ENCODE measurements around the gene NAV1.
"Not testable (repeated sequence)": the region's sequence is repeated elsewhere in the genome, so short reads cannot be mapped to it uniquely, and the experiment has no call there.

Gene NAV1

DNA sequence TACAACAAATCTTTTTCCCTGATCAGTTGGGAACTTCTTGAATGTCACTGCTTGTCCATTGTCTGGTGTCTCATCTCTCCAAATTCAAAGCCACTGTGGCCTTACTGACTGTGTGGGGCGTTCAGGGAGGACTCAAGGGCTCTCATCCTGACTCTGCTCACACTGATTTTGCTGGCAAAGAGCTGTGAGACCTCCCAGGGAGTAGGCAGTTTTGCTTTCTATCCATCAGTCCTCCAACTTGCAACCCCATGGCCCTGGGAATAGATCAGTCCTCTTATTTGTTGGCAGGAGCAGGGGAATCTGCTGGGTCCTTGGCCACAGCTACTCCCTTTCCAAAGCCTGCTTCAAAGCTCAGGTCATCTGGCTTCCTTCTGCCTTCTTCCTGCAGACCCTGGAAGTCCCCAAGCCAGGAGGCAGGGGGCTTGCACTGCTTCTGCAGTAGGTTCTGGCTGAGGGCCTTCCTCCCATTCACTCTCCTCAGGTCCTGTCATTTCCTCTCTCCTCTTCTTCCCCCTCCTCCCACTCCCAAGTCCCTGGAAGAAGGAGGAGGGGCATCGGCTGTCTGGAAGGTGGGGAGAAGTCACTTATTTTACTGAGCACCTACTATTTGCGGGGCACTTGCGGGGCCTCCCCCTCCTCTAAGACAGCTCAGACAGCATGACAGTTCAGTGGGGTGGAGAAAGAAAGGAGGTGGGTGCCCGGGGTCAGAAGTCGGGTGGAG is 876 bp upstream of the NAV1 start:
- Histone ChIP-seq H3K4me3 (ENCODE audit: extremely low read depth, insufficient read depth, low read length, poor library complexity, severe bottlenecking) (peak overlapping the region; percentile 80), H3K27ac (ENCODE audit: low read depth, low read length, severe bottlenecking) (peak overlapping the region; percentile 87), H3K9me3 (ENCODE audit: control insufficient read depth, low read length) (no peaks in the 10 kb centered on the region), H3K36me3 (ENCODE audit: control insufficient read depth, insufficient read depth, low read length) (peaks cover 3% of the 10 kb centered on the region), H3K4me1 (ENCODE audit: control insufficient read depth, insufficient read depth, low read length, poor library complexity, severe bottlenecking) (peaks cover 73% of the 10 kb centered on the region)
- WGBS, 2 experiments (ENCODE audit: insufficient coverage in 2 of 2), result 40 to 83% methylated on average over 1 to 3 of the region's 6 CpGs

DNA sequence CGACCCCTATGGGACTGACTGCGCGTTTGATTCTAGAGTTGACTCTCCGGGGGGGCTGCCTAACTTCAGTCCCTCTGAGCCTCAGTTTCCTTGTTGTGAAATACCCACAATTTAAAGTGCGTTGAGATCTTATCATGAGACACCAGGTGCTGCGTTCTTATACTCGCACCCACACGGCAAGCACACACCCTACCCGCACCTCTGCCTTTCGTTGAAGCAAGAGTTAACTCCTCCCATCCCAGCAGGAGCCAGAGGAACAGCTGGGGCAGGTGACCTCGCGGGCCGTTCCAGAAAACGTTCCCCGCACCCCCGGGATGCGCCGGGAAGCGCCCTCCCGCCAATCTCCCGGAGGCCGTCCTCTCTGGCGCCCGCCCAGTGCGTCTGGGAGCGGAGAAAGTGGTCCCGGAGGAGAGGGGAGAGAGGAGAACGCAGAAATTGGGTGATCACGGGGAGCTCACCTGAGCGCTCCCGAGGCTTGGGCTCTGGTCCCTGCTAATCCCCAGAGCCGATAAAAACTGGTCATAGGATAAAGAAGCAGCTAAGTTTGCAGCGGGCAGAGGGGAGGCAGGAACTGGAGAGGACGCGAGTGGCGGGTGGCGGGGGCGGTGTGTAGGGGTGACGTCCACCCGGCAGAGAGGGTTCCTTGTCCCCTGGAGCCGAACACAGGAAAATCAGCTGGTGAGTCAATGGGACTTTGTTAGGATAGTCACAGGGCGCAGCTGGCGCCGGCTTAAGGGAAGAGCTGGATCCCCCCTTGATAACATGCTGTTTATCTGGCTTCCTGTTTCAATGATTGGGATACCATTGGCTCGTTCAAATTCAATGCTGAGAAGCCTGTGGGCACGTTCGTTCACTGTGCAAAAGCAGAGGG is 869 bp downstream of the NAV1 start:
- WGBS, 2 experiments (ENCODE audit: insufficient coverage in 2 of 2), result 1% methylated on average over 36 to 44 of the region's 47 CpGs
- Histone ChIP-seq H3K27ac (ENCODE audit: low read depth, low read length, severe bottlenecking) (peak overlapping the region; percentile 87), H3K4me1 (ENCODE audit: control insufficient read depth, insufficient read depth, low read length, poor library complexity, severe bottlenecking) (peaks cover 62% of the 10 kb centered on the region), H3K9me3 (ENCODE audit: control insufficient read depth, low read length) (no peaks in the 10 kb centered on the region), H3K4me3 (ENCODE audit: extremely low read depth, insufficient read depth, low read length, poor library complexity, severe bottlenecking) (peak overlapping the region; percentile 80), H3K36me3 (ENCODE audit: control insufficient read depth, insufficient read depth, low read length) (peaks cover 3% of the 10 kb centered on the region)

DNA sequence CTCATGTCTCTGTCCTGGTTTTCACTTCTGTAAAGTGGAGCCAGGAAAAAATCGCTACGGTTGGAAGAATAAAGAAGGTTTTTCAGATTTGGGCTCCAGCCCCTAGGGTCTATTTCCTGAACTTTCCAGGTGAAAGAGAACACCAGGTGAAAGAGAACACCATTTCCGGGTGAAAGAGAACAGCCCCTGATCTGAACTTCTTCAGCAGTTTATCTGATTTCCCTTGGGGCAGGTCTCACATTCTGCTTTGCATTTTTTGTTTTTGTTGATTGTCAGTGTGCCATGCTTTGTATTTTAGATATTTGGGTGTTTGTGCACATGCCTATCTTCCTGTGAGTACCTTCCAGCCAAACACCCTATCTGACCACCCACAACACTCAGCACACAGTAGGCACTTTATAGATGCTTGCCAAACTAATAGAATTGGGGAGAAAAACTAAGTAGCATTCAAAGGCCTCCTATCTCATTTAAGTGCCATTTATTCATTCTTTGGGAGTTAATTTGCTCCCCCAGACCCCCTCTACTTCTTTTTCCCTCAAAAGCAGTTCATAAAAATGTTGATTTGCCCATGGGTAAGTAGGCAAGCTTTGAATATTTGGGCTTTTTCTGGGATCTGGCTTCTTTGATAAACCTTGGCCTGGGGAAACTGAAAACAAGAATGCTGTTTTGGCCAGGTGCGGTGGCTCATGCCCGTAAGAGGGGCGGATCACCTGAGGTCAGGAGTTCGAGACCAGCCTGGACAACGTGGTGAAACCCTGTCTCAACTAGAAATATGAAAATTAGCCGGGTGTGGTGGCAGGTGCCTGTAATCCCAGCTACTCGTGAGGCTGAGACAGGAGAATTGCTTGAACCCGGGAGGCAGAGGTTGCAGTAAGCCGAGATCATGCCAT is 2.2 kb downstream of the NAV1 start:
- H3K4me3 ChIP-seq (ENCODE audit: extremely low read depth, insufficient read depth, low read length, poor library complexity, severe bottlenecking), result peak overlapping the region; percentile 80
- WGBS, 2 experiments (ENCODE audit: insufficient coverage in 2 of 2), result 79 to 80% methylated on average over 12 of the region's 12 CpGs

DNA sequence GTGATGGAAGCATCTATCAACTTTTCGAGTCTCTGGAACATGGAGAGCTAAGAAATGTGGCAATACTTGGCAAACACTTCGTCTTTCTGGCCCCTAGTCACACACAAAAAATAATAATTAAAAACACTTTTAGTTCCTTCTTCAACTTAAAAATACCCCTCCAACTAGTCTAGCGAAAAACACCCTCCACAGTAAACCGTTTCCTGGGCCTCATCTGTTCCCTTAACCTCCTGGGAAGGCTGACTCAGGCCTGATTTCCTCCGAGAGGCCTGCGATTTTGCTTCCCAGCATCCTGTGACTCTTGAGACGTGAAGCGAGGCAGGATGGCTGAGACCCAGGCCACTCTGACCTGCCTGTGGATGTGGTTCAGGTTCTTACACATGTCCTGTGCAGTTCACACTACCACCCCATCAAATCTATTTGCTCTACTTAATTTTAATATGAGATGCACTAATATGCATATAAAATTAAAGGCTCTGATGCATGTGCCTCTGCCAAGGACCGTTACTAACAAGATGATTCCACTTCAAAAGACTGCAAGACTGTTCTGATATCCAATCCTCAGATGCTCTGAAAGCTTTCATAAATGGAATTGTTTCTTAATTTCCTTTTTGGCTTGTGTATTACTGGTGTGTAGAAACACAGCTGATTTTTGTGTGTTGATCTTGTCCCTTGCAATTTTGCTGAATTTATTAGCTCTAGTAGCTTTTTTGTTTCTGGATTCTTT is 3.5 kb downstream of the NAV1 start:
- Histone ChIP-seq H3K4me1 (ENCODE audit: control insufficient read depth, insufficient read depth, low read length, poor library complexity, severe bottlenecking) (peaks cover 42% of the 10 kb centered on the region), H3K4me3 (ENCODE audit: extremely low read depth, insufficient read depth, low read length, poor library complexity, severe bottlenecking) (no peak overlapping the region), H3K27ac (ENCODE audit: low read depth, low read length, severe bottlenecking) (peak overlapping the region; percentile 63), H3K9me3 (ENCODE audit: control insufficient read depth, low read length) (no peaks in the 10 kb centered on the region), H3K36me3 (ENCODE audit: control insufficient read depth, insufficient read depth, low read length) (peaks cover 3% of the 10 kb centered on the region)
- WGBS, 2 experiments (ENCODE audit: insufficient coverage in 2 of 2), result 83 to 85% methylated on average over 5 to 6 of the region's 9 CpGs

More for the DNA sequence above, 2.2 kb downstream of the NAV1 start:
- Histone ChIP-seq H3K27ac (ENCODE audit: low read depth, low read length, severe bottlenecking) (peak overlapping the region; percentile 87), H3K9me3 (ENCODE audit: control insufficient read depth, low read length) (no peaks in the 10 kb centered on the region), H3K36me3 (ENCODE audit: control insufficient read depth, insufficient read depth, low read length) (peaks cover 3% of the 10 kb centered on the region), H3K4me1 (ENCODE audit: control insufficient read depth, insufficient read depth, low read length, poor library complexity, severe bottlenecking) (peaks cover 55% of the 10 kb centered on the region)

DNA sequence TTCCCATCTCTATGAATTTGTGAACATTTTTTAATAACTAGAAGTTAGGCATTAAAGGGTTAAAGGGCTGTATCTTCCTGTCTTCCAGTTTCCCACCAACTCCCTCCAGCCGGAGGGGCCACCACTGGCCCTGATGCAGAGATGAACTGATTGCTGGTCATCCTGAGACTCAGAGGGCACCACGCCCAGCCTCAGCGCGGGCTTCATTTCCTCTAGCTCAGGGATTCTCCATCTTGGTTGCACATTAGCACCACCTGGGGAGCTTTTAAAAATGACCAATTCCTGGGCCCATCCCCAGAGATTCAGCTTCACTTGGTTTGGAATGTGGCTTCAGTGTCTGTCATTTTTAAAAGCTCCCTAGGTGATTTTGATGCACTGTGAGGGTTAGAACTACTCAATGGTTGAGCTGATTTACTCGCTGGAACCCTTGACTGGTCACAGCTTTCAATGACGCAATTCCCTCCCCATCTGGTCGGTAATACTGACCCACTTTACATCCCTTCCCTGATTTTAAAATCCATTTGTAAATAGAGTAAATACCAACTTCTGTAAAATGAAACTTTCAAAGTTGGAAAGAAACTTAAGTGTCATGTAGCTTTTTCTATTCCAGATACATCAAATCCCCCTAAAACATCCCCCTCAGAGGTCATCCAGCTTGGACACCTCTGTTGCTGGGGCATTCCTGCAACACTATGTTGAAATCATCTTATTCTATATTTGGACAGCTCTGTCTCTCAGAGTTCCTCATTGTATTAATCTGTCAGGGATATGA is 5.1 kb downstream of the NAV1 start:
- Histone ChIP-seq H3K36me3 (ENCODE audit: control insufficient read depth, insufficient read depth, low read length) (peaks cover 3% of the 10 kb centered on the region), H3K4me3 (ENCODE audit: extremely low read depth, insufficient read depth, low read length, poor library complexity, severe bottlenecking) (no peak overlapping the region), H3K4me1 (ENCODE audit: control insufficient read depth, insufficient read depth, low read length, poor library complexity, severe bottlenecking) (peaks cover 34% of the 10 kb centered on the region), H3K27ac (ENCODE audit: low read depth, low read length, severe bottlenecking) (no peak overlapping the region), H3K9me3 (ENCODE audit: control insufficient read depth, low read length) (no peaks in the 10 kb centered on the region)
- 68 to 85% methylated on average over 3 to 5 of the region's 7 CpGs for WGBS, 2 experiments (ENCODE audit: insufficient coverage in 2 of 2)

DNA sequence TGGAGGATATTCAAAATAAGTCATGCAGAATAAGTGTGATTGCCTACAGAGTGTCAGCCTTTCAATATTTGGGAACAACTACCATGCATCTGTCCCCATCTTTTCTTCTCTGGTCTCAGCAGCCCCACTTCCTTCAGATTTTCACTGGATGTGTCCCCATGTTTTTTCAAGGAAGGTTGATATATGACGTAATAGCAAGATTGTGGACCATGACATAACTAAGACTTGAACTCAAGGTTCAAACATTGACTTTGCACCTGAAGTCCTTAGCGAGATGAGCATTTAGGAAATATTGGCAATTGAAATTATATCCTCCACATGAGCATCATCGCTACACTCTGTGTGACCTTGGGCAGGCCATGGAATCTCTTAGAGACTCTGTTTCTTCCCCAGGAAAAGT is 5.8 kb downstream of the NAV1 start:
- peaks cover 3% of the 10 kb centered on the region for H3K36me3 ChIP-seq (ENCODE audit: control insufficient read depth, insufficient read depth, low read length)
- H3K9me3 ChIP-seq (ENCODE audit: control insufficient read depth, low read length), result no peaks in the 10 kb centered on the region
- peaks cover 34% of the 10 kb centered on the region for H3K4me1 ChIP-seq (ENCODE audit: control insufficient read depth, insufficient read depth, low read length, poor library complexity, severe bottlenecking)
- H3K4me3 ChIP-seq (ENCODE audit: extremely low read depth, insufficient read depth, low read length, poor library complexity, severe bottlenecking), result no peak overlapping the region
- H3K27ac ChIP-seq (ENCODE audit: low read depth, low read length, severe bottlenecking), result no peak overlapping the region
- 80 to 97% methylated on average over 1 to 3 of the region's 3 CpGs for WGBS, 2 experiments (ENCODE audit: insufficient coverage in 2 of 2)

DNA sequence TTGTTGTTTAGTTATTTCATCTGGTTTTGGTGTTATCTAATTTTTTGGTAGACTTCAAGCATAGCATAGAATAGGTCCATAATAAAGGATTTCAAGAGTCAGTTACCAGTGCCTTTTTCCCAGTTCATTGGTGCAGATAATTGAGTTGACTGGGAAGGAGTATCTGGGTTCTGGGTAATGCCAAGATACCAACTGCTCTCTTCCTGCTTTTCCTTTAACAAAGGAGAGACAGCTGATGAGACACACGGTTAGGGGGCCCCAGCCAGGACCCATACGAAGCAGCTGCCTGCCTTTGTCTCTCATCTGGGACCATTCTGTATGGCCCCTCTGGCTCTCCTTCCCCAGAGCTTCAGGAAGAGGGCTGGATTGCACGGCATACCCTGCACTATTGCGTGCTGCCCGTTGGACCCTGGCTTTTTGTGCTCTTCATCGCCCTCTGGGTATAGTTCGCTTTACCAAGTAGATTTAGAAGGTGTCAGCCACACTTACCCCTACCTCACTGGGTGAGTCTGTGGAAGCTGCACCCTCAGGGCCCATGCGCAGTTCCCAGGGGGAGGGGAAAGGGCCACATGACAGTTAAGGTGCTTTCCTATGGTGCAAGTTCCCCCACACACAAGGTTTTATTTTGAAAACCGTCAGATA is 7.0 kb downstream of the NAV1 start:
- no peak overlapping the region for H3K27ac ChIP-seq (ENCODE audit: low read depth, low read length, severe bottlenecking)
- H3K4me3 ChIP-seq (ENCODE audit: extremely low read depth, insufficient read depth, low read length, poor library complexity, severe bottlenecking), result no peak overlapping the region
- H3K36me3 ChIP-seq (ENCODE audit: control insufficient read depth, insufficient read depth, low read length), result peaks cover 8% of the 10 kb centered on the region
- H3K4me1 ChIP-seq (ENCODE audit: control insufficient read depth, insufficient read depth, low read length, poor library complexity, severe bottlenecking), result peaks cover 33% of the 10 kb centered on the region
- H3K9me3 ChIP-seq (ENCODE audit: control insufficient read depth, low read length), result no peaks in the 10 kb centered on the region
- 11 to 32% methylated on average over 4 to 7 of the region's 9 CpGs for WGBS, 2 experiments (ENCODE audit: insufficient coverage in 2 of 2)

DNA sequence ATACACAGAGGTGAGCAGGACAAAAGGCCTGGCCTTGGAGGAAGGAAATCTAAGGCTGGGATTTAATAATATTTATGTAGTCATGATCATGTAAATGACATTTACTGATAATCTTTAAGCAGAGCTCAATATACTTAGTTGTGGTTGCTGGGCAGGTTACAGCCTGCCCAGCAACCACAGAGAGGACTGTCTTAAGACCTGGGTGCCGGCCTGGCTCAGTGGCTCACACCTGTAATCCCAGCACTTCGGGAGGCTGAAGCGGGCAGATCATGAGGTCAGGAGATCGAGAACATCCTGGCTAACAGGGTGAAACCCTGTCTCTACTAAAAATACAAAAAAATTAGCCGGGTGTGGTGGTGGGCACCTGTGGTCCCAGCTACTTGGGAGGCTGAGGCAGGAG is 10.6 kb downstream of the NAV1 start:
- not testable (repeated sequence) for H3K9me3 ChIP-seq (ENCODE audit: control insufficient read depth, low read length); H3K4me3 ChIP-seq (ENCODE audit: extremely low read depth, insufficient read depth, low read length, poor library complexity, severe bottlenecking); H3K27ac ChIP-seq (ENCODE audit: low read depth, low read length, severe bottlenecking); H3K36me3 ChIP-seq (ENCODE audit: control insufficient read depth, insufficient read depth, low read length)
- peaks cover 35% of the 10 kb centered on the region for H3K4me1 ChIP-seq (ENCODE audit: control insufficient read depth, insufficient read depth, low read length, poor library complexity, severe bottlenecking)
- 78 to 92% methylated on average over 2 to 3 of the region's 5 CpGs for WGBS, 2 experiments (ENCODE audit: insufficient coverage in 2 of 2)

DNA sequence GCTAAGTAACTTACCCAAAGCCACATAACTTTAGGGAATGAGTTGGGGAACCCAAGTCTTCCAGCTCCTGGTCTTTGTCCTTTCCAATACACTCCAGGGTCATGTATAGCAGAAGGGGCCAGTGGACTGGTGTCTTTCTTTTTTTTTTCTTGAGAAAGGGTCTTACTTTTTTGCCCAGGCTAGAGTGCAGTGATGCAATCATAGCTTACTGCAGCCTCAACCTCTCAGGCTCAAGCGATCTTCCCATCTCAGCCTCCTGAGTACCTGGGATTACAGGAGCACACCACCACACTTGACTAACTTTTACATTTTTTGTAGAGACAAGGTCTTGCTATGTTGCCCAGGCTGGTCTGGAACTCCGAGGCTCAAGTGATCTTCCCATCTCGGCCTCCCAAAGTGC is 12.2 kb downstream of the NAV1 start:
- Histone ChIP-seq H3K4me3 (ENCODE audit: extremely low read depth, insufficient read depth, low read length, poor library complexity, severe bottlenecking) (no peak overlapping the region), H3K36me3 (ENCODE audit: control insufficient read depth, insufficient read depth, low read length) (peaks cover 8% of the 10 kb centered on the region), H3K9me3 (ENCODE audit: control insufficient read depth, low read length) (no peaks in the 10 kb centered on the region), H3K4me1 (ENCODE audit: control insufficient read depth, insufficient read depth, low read length, poor library complexity, severe bottlenecking) (peaks cover 47% of the 10 kb centered on the region), H3K27ac (ENCODE audit: low read depth, low read length, severe bottlenecking) (peak overlapping the region; percentile 88)
- 87 to 89% methylated on average over 3 of the region's 3 CpGs for WGBS, 2 experiments (ENCODE audit: insufficient coverage in 2 of 2)
